Fibroblast of mammary gland (primary cell): ENCODE results near the gene DDX19B.

Source experiments
- DNase-seq: peaks from one replicate; pipeline ENCODE4 v3.0.0-alpha.2; 2010; ENCODE audit warnings: low read depth
- H3K4me3 ChIP-seq: 2 replicates; pipeline ENCODE4 v1.5.1; 2011; ENCODE audit warnings: low read depth, mild to moderate bottlenecking, low read length, moderate library complexity; ENCODE audit not compliant: control insufficient read depth
- TF ChIP-seq, protein P1 (sequence below): conservative IDR thresholded peaks from 2 replicates; pipeline ENCODE4 v1.5.1; 2011; ENCODE audit warnings: low read depth, low read length, inconsistent platforms; ENCODE audit not compliant: control insufficient read depth, insufficient read depth

Gene DDX19B

DNA sequence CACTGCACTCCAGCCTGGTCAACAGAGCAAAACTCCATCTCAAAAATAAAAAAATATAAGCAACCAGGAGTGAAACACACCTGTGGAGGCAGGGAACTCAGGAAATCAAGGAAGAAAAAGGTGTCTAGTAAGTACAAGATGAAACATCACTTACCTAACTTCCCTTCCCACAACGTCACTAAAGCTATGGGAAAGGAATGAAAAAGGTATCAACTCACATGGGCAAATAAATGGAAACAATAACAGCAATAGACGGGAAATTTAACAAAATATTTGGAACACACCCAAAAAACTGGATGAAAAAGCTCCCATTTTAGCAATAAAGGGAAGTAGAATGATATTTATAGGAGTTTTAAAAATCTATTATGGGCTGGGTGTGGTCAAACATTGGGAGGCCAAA, 78.8 kb downstream of the DDX19B start:
- DNase-seq: no peak

DNA sequence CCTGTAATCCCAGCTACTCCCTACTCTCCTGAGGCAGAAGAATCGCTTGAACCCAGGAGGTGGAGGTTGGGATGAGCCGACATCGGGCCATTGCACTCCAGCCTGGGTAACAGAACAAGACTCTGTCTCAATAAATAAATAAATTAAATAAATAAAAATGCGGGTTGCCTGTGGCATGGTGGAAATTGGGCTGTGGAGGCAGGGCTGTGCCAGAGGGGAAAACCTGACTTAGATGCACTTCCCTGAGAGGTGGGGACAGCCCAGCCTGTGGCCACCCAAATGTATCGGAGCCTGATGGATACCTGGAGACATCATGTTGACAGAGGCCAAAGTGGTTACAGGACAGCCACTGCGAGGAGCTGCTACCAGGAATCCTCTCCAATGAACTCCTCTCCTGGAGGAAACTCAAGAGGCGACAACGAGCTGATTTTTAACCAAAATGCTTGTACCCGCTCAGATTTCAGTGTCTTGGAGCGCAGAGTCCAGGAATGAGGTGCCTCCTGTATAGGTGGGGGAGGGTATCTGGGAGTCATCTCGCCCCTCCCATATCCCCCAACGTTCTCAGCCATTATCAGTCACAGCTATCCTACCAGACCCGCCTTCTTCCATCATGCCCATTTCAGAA, 80.0 kb downstream of the DDX19B start:
- no peak overlapping the region for H3K4me3 ChIP-seq
- TF ChIP-seq, protein P1, sequence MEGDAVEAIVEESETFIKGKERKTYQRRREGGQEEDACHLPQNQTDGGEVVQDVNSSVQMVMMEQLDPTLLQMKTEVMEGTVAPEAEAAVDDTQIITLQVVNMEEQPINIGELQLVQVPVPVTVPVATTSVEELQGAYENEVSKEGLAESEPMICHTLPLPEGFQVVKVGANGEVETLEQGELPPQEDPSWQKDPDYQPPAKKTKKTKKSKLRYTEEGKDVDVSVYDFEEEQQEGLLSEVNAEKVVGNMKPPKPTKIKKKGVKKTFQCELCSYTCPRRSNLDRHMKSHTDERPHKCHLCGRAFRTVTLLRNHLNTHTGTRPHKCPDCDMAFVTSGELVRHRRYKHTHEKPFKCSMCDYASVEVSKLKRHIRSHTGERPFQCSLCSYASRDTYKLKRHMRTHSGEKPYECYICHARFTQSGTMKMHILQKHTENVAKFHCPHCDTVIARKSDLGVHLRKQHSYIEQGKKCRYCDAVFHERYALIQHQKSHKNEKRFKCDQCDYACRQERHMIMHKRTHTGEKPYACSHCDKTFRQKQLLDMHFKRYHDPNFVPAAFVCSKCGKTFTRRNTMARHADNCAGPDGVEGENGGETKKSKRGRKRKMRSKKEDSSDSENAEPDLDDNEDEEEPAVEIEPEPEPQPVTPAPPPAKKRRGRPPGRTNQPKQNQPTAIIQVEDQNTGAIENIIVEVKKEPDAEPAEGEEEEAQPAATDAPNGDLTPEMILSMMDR: no peak
- DNase-seq: no peak

More for the DNA sequence above, 78.8 kb downstream of the DDX19B start:
- H3K4me3 ChIP-seq: no peak overlapping the region
- TF ChIP-seq, protein P1: no peak

DNA sequence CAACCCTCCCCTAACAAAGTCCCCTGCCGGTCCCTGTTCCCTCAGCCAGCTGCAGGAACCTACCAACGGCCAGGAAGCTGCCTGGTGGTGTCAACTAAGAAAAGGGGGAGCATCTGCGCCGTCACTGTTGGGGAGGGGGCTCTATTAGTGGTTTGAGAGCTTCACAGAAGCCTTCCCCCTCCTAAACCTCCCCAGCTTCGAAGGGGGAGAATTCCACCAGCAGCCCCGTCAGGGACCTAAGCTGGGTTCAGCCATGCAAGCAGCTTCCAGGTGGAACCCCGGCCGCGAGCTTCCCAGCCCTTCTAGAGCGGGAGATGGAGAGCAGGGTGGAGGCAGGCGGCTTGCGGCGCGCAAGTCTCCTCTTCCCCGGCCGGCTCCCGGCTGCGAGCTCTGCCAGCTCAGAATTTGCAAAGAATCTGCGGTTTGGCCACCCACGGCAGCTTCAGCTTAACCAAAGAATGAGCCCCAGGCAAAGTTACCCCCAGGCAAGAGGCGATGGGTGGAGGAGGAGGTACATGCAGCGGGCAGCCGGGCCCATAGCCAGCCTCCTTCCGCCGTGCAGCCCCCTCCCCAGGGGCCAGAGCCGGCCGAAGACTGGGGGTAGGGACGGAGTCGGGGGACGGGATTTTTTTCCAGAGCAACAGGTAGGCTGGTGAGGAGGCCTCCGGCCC, 81.4 kb downstream of the DDX19B start:
- DNase-seq: peak; percentile 71
- peak overlapping the region; percentile 73 for H3K4me3 ChIP-seq
- TF ChIP-seq, protein P1: no peak

DNA sequence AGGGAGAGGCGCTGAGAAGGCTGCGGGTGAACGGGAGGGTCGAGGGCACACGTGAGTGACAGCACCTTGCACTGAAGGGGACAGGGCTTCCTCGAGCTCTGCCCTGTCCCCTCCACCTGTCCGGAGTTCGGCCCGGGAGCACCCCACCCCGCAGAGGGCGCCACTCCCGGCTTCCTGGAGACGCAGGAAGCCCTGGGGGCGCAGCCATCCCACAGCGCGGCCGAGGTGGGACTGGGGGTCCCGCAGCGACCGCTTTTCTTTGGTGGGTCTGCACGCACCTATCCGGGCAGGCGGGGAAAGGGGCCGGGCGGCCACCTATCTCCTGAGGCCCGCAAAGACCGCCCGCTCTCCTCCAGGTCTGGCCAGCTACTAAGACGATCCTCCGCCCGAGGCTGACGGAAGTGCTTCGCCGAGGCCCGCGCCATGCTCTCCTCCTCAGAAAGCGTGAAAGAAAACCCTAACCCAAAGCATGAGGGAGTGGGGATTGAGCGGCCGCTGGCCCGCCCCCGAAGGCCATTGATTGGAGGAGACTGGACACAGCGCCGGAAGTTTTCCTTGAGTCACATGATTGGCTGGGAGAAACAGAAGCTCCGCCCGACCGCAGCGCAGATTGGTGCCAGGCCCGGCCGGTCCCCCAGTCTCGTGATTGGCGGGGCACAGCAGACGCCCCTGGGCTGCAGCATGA, 82.1 kb downstream of the DDX19B start:
- TF ChIP-seq, protein P1: peak; percentile 21
- DNase-seq: peak; percentile 94
- H3K4me3 ChIP-seq: peak overlapping the region; percentile 73

DNA sequence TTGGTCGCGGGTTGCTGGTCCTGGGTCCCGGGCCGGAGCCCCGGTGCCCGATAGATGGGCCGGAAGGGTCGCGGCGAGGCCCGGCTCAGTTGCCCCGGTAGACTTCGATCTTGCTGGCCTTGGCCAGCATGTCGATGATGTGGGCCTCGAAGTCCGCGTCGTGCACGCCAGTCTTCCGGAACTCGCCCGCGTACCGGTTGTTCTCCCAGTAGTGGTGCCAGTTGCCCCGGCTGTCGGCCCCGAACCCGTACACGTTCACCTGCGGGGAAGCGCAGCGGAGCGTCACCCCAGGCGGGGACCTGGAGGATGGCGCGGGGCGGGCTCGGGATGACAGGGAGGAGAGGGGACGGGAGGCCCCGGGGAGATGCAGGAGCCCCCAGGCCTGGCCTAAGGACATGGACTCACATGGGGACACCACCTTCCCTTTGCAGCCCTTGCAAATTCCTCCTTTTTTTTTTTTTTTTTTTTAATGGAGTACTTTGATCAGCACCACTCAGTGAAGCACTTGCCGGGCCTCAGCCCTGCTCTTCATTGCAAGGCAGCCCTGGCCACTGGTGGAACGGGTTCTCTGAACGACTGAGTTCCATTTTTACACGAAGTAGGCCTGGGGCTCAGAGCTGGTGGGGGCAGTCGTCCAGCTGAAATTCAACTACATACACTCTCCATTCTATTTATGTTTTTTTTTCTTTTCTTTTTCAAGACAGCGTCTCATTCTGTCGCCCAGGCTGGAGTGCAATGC, 82.8 kb downstream of the DDX19B start:
- TF ChIP-seq, protein P1: no peak
- DNase-seq: no peak
- peak overlapping the region; percentile 73 for H3K4me3 ChIP-seq

DNA sequence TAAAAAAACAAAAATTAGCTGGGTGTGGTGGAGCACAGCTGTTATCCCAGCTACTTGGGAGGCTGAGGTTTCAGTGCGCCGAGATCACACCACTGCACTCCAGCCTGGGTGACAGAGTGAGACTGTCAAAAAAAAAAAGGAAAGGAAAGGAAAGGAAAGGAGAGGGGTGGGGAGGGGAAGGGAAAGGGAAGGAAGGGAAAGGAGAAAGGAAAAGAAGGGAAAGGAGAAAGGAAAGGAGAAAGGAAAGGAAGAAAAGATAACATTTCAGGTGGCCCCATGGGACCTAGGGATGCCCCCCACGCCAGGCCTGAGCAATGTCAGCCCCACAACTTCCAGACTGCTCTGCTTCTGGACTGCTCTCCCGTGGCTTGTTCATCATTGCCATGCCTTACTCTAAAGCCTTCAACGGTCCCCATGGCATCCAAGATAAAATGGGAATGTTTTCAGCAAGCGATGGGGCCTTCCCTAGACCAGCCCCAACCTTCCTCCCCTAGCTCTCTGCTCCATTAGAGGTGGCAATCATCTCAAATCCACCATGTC, 84.5 kb downstream of the DDX19B start:
- TF ChIP-seq, protein P1: no peak
- H3K4me3 ChIP-seq: no peak overlapping the region
- no peak for DNase-seq
